Liver (tissue), 9 donors: ENCODE measurements around the gene VPS37D. TPM values are rescaled to one million over a fixed set of nuclear protein-coding genes. Genes with fewer than 3 reads are reported as not detected.

ENCODE experiments used
- DNase-seq: peaks from one replicate; pipeline ENCODE4 v3.0.0-alpha.2; 2017; ENCODE audit warnings: low spot score
- H3K27ac ChIP-seq, 2 donors: one replicate each; pipeline ENCODE4 v1.7.0; 2013; ENCODE audit warnings: inconsistent platforms in 2 of 2, low read length in 2 of 2, control low read depth in 1 of 2, low read depth in 1 of 2, mild to moderate bottlenecking in 1 of 2
- H3K27me3 ChIP-seq, 4 donors: one replicate each; pipeline versions ENCODE4 v1.6.1 to v1.7.0; 2013; ENCODE audit warnings: low read length in 3 of 4, inconsistent platforms in 1 of 4, mild to moderate bottlenecking in 1 of 4, moderate library complexity in 1 of 4; ENCODE audit not compliant: control insufficient read depth in 4 of 4, insufficient read depth in 4 of 4
- H3K36me3 ChIP-seq, 4 donors: one replicate each; pipeline versions ENCODE4 v1.6.1 to v1.7.0; 2013; ENCODE audit warnings: low read length in 3 of 4, mild to moderate bottlenecking in 3 of 4, low read depth in 1 of 4, moderate library complexity in 1 of 4; ENCODE audit not compliant: control insufficient read depth in 4 of 4, insufficient read depth in 3 of 4
- H3K4me1 ChIP-seq, 4 donors: one replicate each; pipeline versions ENCODE4 v1.6.1 to v1.7.0; 2013; ENCODE audit warnings: low read length in 3 of 4, mild to moderate bottlenecking in 3 of 4, moderate library complexity in 1 of 4; ENCODE audit not compliant: control insufficient read depth in 4 of 4, insufficient read depth in 4 of 4
- H3K4me3 ChIP-seq, 3 donors: one replicate each; pipeline versions ENCODE4 v1.6.1 to v1.7.0; 2013; ENCODE audit warnings: low read length in 3 of 3, control low read depth in 1 of 3, low read depth in 1 of 3, mild to moderate bottlenecking in 1 of 3
- H3K9ac ChIP-seq, 2 donors: one replicate each; pipeline ENCODE4 v1.7.0; 2013; ENCODE audit warnings: low read length in 2 of 2, mild to moderate bottlenecking in 2 of 2, moderate library complexity in 2 of 2, control low read depth in 1 of 2, low read depth in 1 of 2
- H3K9me3 ChIP-seq, 4 donors: one replicate each; pipeline versions ENCODE4 v1.6.1 to v1.7.0; 2013; ENCODE audit warnings: low read length in 3 of 4; ENCODE audit not compliant: control insufficient read depth in 4 of 4
- EGR1 ChIP-seq, 2 donors: IDR thresholded peaks; 2 replicates each; pipeline ENCODE4 v1.6.1; 2016 to 2018; ENCODE audit warnings: antibody characterized with exemption in 2 of 2, low read depth in 2 of 2
- FOXA1 ChIP-seq: IDR thresholded peaks from 2 replicates; pipeline ENCODE4 v1.6.1; 2016; ENCODE audit warnings: antibody characterized with exemption
- FOXA2 ChIP-seq: IDR thresholded peaks from 2 replicates; pipeline ENCODE4 v1.6.1; 2016; ENCODE audit warnings: antibody characterized with exemption
- GABPA ChIP-seq, 2 donors: IDR thresholded peaks in 1 of 2; conservative IDR thresholded peaks in 1 of 2; 2 replicates each; pipeline ENCODE4 v1.6.1; 2016; ENCODE audit warnings: antibody characterized with exemption in 2 of 2, mild to moderate bottlenecking in 1 of 2, moderate library complexity in 1 of 2
- HNF4A ChIP-seq, 2 donors: conservative IDR thresholded peaks; 2 replicates each; pipeline ENCODE4 v1.6.1; 2016; ENCODE audit warnings: antibody characterized with exemption in 2 of 2, mild to moderate bottlenecking in 2 of 2
- HNF4G ChIP-seq: IDR thresholded peaks from 2 replicates; pipeline ENCODE4 v1.6.1; 2016; ENCODE audit warnings: antibody characterized with exemption
- JUND ChIP-seq, 2 donors: IDR thresholded peaks; 2 replicates each; pipeline ENCODE4 v1.6.1; 2016; ENCODE audit warnings: antibody characterized with exemption in 2 of 2
- NR2F2 ChIP-seq: IDR thresholded peaks from 2 replicates; pipeline ENCODE4 v1.6.1; 2016; ENCODE audit warnings: antibody characterized with exemption
- RAD21 ChIP-seq, 2 donors: IDR thresholded peaks; 2 replicates each; pipeline ENCODE4 v1.6.1; 2016; ENCODE audit warnings: antibody characterized with exemption in 2 of 2, mild to moderate bottlenecking in 2 of 2
- RXRA ChIP-seq, 2 donors: IDR thresholded peaks; 2 replicates each; pipeline ENCODE4 v1.6.1; 2017 to 2018; ENCODE audit warnings: antibody characterized with exemption in 2 of 2, mild to moderate bottlenecking in 1 of 2
- SP1 ChIP-seq: IDR thresholded peaks from 2 replicates; pipeline ENCODE4 v1.6.1; 2018; ENCODE audit warnings: antibody characterized with exemption, mild to moderate bottlenecking
- YY1 ChIP-seq: IDR thresholded peaks from 2 replicates; pipeline ENCODE4 v1.6.1; 2016; ENCODE audit warnings: antibody characterized with exemption, mild to moderate bottlenecking
- WGBS: extraction: QIAGEN DNeasy Blood & Tissue Kit; methylation state at CpG from one replicate; pipeline ENCODE4 v1.1.7; 2013; 5-methylcytosine and 5-hydroxymethylcytosine counted together
- polyA plus RNA-seq, 2 donors: library from polyadenylated mRNA; stranded (reverse) in 1 of 2; unstranded in 1 of 2; fragments of 200-250 nt in 1 of 2; fragments of >200 nt in 1 of 2; fragmentation: Nextera tagmentation in 1 of 2; extraction: Ambion mirVana in 1 of 2; gene quantifications; one replicate each; pipeline versions ENCODE4 v1.2.1 to v1.2.3, GENCODE V29; 2013 to 2015
- total RNA-seq, 2 donors: library from RNA; depleted of rRNA; stranded (reverse); fragments of >200 nt; gene quantifications; one replicate each; pipeline ENCODE4 v1.2.3, GENCODE V29; 2014
- TF ChIP-seq, protein P1 (sequence below): fragments of 150-350 bp; IDR thresholded peaks from 2 replicates; pipeline ENCODE4 v1.5.1; 2017; ENCODE audit warnings: improper control_type of control experiment, low read depth, low read length; ENCODE audit not compliant: missing input control
- TF ChIP-seq, protein P2 (sequence below): IDR thresholded peaks from 2 replicates; pipeline ENCODE4 v1.6.1; 2016; ENCODE audit warnings: antibody characterized with exemption
- TF ChIP-seq, protein P3 (sequence below): IDR thresholded peaks from 2 replicates; pipeline ENCODE4 v1.6.1; 2016; ENCODE audit warnings: antibody characterized with exemption
- TF ChIP-seq, protein P4 (sequence below): IDR thresholded peaks from 2 replicates; pipeline ENCODE4 v1.6.1; 2016; ENCODE audit warnings: antibody characterized with exemption, mild to moderate bottlenecking
- TF ChIP-seq, protein P5 (sequence below): IDR thresholded peaks from 2 replicates; pipeline ENCODE4 v1.6.1; 2016; ENCODE audit warnings: antibody characterized with exemption
- donor health status: healthy.
- donor health status: healthy.
- donor health status: healthy.
- donor health status: healthy.
- donor health status: healthy.

VPS37D gene
- total and polyA plus RNA-seq, 4 donors: 0.38 to 3.3 (median 1.3) TPM

DNA sequence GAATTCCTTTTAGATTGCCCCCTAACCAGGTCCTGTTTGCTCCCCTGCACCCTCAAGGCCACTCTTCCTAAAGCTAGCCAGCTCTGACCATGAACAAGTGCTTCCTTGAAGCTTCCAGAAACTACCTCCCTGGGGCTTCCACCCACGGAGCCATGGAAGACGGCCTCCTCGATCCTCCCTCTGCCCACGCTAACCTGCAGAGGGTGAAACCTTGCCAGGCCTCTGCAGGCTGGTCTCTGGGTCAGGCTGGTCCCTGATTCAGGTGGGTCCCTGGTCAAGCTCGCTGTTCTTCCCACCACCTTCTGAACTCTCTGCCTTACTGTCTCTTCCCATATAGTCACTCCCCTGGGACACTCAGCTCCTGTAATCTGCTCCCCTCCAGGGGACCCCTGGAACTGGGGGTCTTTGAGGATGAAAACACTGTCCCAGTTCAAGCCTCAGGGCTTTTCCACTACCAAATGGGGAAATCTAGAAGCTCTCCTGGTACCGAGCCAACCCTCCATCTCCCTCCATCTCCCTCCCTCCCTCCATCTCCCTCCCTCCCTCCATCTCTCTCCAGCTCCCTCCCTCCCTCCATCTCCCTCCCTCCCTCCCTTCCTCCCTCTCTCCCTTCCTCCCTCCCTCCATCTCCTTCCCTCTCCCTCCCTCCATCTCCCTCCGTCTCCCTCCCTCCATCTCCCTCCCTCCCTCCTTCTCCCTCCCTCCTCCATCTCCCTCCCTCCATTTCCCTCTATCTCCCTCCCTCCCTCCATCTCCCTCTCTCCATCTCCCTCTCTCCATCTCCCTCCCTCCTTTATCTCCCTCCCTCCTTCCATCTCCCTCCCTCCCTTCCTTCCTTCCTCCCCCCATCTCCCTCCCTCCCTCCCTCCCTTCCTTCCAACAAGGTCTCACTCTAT lies 46.2 kb upstream of the VPS37D start:
- peaks cover 11 to 55% (median 37%) of the 10 kb centered on the region in 4 donors for H3K4me1 ChIP-seq
- peaks cover 0 to 10% (median 3%) of the 10 kb centered on the region in 4 donors for H3K36me3 ChIP-seq
- H3K4me3 ChIP-seq: peak overlapping the region; percentile 5 to 91 (median 39)
- no peaks in the 10 kb centered on the region for H3K27me3 ChIP-seq
- DNase-seq: no peak
- H3K9ac ChIP-seq: no peak overlapping the region
- peak overlapping the region; percentile 31 to 63 for H3K27ac ChIP-seq
- whole genome bisulfite sequencing: 33% methylated on average over 7 of the region's 7 CpGs
- H3K9me3 ChIP-seq: no peaks in the 10 kb centered on the region
- TF ChIP-seq FOXA2 (no peak), HNF4G (no peak), JUND (IDR thresholded peaks at IDR 0.05) (no peak)
- TF ChIP-seq, protein P1, sequence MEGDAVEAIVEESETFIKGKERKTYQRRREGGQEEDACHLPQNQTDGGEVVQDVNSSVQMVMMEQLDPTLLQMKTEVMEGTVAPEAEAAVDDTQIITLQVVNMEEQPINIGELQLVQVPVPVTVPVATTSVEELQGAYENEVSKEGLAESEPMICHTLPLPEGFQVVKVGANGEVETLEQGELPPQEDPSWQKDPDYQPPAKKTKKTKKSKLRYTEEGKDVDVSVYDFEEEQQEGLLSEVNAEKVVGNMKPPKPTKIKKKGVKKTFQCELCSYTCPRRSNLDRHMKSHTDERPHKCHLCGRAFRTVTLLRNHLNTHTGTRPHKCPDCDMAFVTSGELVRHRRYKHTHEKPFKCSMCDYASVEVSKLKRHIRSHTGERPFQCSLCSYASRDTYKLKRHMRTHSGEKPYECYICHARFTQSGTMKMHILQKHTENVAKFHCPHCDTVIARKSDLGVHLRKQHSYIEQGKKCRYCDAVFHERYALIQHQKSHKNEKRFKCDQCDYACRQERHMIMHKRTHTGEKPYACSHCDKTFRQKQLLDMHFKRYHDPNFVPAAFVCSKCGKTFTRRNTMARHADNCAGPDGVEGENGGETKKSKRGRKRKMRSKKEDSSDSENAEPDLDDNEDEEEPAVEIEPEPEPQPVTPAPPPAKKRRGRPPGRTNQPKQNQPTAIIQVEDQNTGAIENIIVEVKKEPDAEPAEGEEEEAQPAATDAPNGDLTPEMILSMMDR: no peak
- TF ChIP-seq, protein P2, sequence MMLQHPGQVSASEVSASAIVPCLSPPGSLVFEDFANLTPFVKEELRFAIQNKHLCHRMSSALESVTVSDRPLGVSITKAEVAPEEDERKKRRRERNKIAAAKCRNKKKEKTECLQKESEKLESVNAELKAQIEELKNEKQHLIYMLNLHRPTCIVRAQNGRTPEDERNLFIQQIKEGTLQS: no peak
- TF ChIP-seq, protein P3, sequence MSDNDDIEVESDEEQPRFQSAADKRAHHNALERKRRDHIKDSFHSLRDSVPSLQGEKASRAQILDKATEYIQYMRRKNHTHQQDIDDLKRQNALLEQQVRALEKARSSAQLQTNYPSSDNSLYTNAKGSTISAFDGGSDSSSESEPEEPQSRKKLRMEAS: no peak

DNA sequence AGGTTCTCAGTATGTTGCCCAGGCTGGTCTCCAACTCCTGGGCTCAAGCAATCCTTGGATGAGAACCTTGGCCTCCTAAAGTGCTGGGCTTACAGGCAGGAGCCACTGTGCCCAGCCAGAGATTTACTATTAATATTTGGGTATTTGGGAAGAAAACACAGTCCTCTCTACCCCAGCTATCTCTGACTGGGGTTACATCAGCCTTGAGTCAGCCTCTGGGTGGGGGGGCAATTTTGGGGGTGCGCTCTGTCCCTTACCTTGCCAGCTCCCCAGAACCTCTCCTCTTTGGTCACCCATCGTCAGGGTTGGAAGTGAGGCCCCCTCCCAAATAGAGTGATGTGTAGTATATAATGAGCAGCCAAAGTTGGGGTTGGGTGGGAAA lies 45.1 kb upstream of the VPS37D start:
- Histone ChIP-seq H3K9me3 (no peaks in the 10 kb centered on the region), H3K4me1 (peaks cover 11 to 50% (median 30%) of the 10 kb centered on the region in 4 donors), H3K4me3 (peak overlapping the region; percentile 81 to 91 (median 87)), H3K27ac (peak overlapping the region; percentile 44 to 48), H3K36me3 (peaks cover 0 to 8% (median 3%) of the 10 kb centered on the region in 4 donors), H3K9ac (peak overlapping the region in 1 of 2 donors; percentile 37), H3K27me3 (no peaks in the 10 kb centered on the region)
- 11% methylated on average over 2 of the region's 2 CpGs for WGBS
- TF ChIP-seq HNF4G (no peak), HNF4A (conservative IDR thresholded peaks at IDR 0.05) (no peak), GABPA (IDR thresholded peaks at IDR 0.05 in 1 of 2, conservative IDR thresholded peaks at IDR 0.05 in 1 of 2) (no peak), YY1 (no peak), RAD21 (IDR thresholded peaks at IDR 0.05) (no peak), SP1 (no peak), NR2F2 (no peak), FOXA1 (no peak), FOXA2 (no peak), JUND (IDR thresholded peaks at IDR 0.05) (no peak), EGR1 (IDR thresholded peaks at IDR 0.05; ENCODE audit: low read depth in 2 of 2) (no peak), RXRA (IDR thresholded peaks at IDR 0.05) (no peak)
- TF ChIP-seq, protein P3: no peak
- TF ChIP-seq, protein P4, sequence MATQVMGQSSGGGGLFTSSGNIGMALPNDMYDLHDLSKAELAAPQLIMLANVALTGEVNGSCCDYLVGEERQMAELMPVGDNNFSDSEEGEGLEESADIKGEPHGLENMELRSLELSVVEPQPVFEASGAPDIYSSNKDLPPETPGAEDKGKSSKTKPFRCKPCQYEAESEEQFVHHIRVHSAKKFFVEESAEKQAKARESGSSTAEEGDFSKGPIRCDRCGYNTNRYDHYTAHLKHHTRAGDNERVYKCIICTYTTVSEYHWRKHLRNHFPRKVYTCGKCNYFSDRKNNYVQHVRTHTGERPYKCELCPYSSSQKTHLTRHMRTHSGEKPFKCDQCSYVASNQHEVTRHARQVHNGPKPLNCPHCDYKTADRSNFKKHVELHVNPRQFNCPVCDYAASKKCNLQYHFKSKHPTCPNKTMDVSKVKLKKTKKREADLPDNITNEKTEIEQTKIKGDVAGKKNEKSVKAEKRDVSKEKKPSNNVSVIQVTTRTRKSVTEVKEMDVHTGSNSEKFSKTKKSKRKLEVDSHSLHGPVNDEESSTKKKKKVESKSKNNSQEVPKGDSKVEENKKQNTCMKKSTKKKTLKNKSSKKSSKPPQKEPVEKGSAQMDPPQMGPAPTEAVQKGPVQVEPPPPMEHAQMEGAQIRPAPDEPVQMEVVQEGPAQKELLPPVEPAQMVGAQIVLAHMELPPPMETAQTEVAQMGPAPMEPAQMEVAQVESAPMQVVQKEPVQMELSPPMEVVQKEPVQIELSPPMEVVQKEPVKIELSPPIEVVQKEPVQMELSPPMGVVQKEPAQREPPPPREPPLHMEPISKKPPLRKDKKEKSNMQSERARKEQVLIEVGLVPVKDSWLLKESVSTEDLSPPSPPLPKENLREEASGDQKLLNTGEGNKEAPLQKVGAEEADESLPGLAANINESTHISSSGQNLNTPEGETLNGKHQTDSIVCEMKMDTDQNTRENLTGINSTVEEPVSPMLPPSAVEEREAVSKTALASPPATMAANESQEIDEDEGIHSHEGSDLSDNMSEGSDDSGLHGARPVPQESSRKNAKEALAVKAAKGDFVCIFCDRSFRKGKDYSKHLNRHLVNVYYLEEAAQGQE: no peak
- TF ChIP-seq, protein P5, sequence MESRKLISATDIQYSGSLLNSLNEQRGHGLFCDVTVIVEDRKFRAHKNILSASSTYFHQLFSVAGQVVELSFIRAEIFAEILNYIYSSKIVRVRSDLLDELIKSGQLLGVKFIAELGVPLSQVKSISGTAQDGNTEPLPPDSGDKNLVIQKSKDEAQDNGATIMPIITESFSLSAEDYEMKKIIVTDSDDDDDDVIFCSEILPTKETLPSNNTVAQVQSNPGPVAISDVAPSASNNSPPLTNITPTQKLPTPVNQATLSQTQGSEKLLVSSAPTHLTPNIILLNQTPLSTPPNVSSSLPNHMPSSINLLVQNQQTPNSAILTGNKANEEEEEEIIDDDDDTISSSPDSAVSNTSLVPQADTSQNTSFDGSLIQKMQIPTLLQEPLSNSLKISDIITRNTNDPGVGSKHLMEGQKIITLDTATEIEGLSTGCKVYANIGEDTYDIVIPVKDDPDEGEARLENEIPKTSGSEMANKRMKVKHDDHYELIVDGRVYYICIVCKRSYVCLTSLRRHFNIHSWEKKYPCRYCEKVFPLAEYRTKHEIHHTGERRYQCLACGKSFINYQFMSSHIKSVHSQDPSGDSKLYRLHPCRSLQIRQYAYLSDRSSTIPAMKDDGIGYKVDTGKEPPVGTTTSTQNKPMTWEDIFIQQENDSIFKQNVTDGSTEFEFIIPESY: no peak
- TF ChIP-seq, protein P2: no peak
- DNase-seq: no peak
